Thymus (tissue), 14 donors: ENCODE measurements around the gene OR8B4. TPM values are rescaled to one million over a fixed set of nuclear protein-coding genes. Genes with fewer than 3 reads are reported as not detected.

Experiments used
- DNase-seq, 9 donors: peaks; one replicate each; pipeline ENCODE4 v3.0.0-alpha.2; 2013; ENCODE audit warnings: low spot score in 9 of 9, low read depth in 6 of 9, missing footprints in 1 of 9
- H3K27ac ChIP-seq, 2 donors: one replicate each; pipeline ENCODE4 v1.5.1; 2013; ENCODE audit warnings: control low read depth in 1 of 2, low read depth in 1 of 2, low read length in 1 of 2, mild to moderate bottlenecking in 1 of 2, moderate library complexity in 1 of 2
- H3K27me3 ChIP-seq, 2 donors: one replicate each; pipeline ENCODE4 v1.5.1; 2013; ENCODE audit warnings: low read length in 1 of 2; ENCODE audit not compliant: control insufficient read depth in 2 of 2, insufficient read depth in 1 of 2
- H3K36me3 ChIP-seq, 2 donors: one replicate each; pipeline ENCODE4 v1.5.1; 2013; ENCODE audit warnings: low read length in 1 of 2, mild to moderate bottlenecking in 1 of 2, moderate library complexity in 1 of 2; ENCODE audit not compliant: control insufficient read depth in 2 of 2, insufficient read depth in 2 of 2
- H3K4me1 ChIP-seq, 2 donors: one replicate each; pipeline ENCODE4 v1.5.1; 2013; ENCODE audit warnings: low read length in 2 of 2; ENCODE audit not compliant: control insufficient read depth in 2 of 2, insufficient read depth in 2 of 2
- H3K4me3 ChIP-seq, 2 donors: one replicate each; pipeline ENCODE4 v1.5.1; 2013; ENCODE audit warnings: low read length in 2 of 2, control low read depth in 1 of 2, mild to moderate bottlenecking in 1 of 2
- H3K9me3 ChIP-seq, 2 donors: one replicate each; pipeline ENCODE4 v1.5.1; 2013; ENCODE audit warnings: low read length in 1 of 2, mild to moderate bottlenecking in 1 of 2; ENCODE audit not compliant: control insufficient read depth in 2 of 2, insufficient read depth in 1 of 2
- WGBS: extraction: QIAGEN DNeasy Blood & Tissue Kit; methylation state at CpG from one replicate; pipeline ENCODE4 v1.1.7; 2013; 5-methylcytosine and 5-hydroxymethylcytosine counted together
- long read RNA-seq, 10 donors: transcript quantifications; one replicate each; lab custom pipeline, GENCODE V29; 2026
- polyA plus RNA-seq: library from polyadenylated mRNA; stranded (reverse); fragments of 200-250 nt; gene quantifications from one replicate; pipeline ENCODE4 v1.2.3, GENCODE V29; 2013
- total RNA-seq: library from RNA; stranded (reverse); fragments of 120-200 nt; gene quantifications from one replicate; pipeline ENCODE4 v1.2.4, GENCODE V29; 2013
- donor health status: healthy.

Gene OR8B4
- total RNA-seq (not detected), polyA plus RNA-seq (not detected)
- long read RNA-seq, donor 1, result 0 reads
- long read RNA-seq, donor 2, result 0 reads
- long read RNA-seq, donor 3, result 0 reads
- long read RNA-seq, donor 4, result 0 reads
- long read RNA-seq, donor 5, result 0 reads
- long read RNA-seq, donor 6, result 0 reads
- long read RNA-seq, donor 7, result 0 reads
- long read RNA-seq, donor 8, result 0 reads
- long read RNA-seq, donor 9, result 0 reads
- long read RNA-seq, donor 10, result 0 reads

GRCh38 chr11:124424384-124424921 is at the start of gene OR8B4:
OR8B4 (minus strand) TSS chr11:124424871; CDS start chr11:124424871, 0 bp downstream.
- H3K9me3 ChIP-seq, result no peaks in the 10 kb centered on the region
- no peaks in the 10 kb centered on the region for H3K27me3 ChIP-seq
- H3K4me1 ChIP-seq, result no peaks in the 10 kb centered on the region
- no peak within 1 kb of the TSS for H3K4me3 ChIP-seq
- H3K36me3 ChIP-seq, result no peaks in the 10 kb centered on the region
- H3K27ac ChIP-seq, result no peak within 1 kb of the TSS
- 88% methylated on average over 2 of the region's 2 CpGs for WGBS
- DNase-seq, result no peak

- Histone ChIP-seq H3K27me3 (no peaks in the 10 kb centered on the region), H3K4me3 (no peak overlapping the region), H3K9me3 (no peaks in the 10 kb centered on the region), H3K36me3 (no peaks in the 10 kb centered on the region), H3K27ac (no peak overlapping the region), H3K4me1 (no peaks in the 10 kb centered on the region)
- WGBS, result 84% methylated on average over 1 of the region's 1 CpG
- no peak for DNase-seq
Observed at GRCh38 chr11:124474079-124474478, 49.4 kb upstream of the OR8B4 start.

GRCh38 chr11:124473476-124473875 is 48.8 kb upstream of the OR8B4 start:
- H3K9me3 ChIP-seq, result no peaks in the 10 kb centered on the region
- H3K4me1 ChIP-seq, result no peaks in the 10 kb centered on the region
- H3K27ac ChIP-seq, result no peak overlapping the region
- no peak for DNase-seq
- no peaks in the 10 kb centered on the region for H3K27me3 ChIP-seq
- H3K36me3 ChIP-seq, result no peaks in the 10 kb centered on the region
- WGBS, result 48% methylated on average over 1 of the region's 1 CpG
- H3K4me3 ChIP-seq, result no peak overlapping the region

- Histone ChIP-seq H3K36me3 (no peaks in the 10 kb centered on the region), H3K27me3 (no peaks in the 10 kb centered on the region), H3K27ac (no peak overlapping the region), H3K9me3 (no peaks in the 10 kb centered on the region), H3K4me1 (no peaks in the 10 kb centered on the region), H3K4me3 (no peak overlapping the region)
- DNase-seq, result no peak
- 92% methylated on average over 11 of the region's 11 CpGs for WGBS
Observed at GRCh38 chr11:124470561-124471227, 46.0 kb upstream of the OR8B4 start.

- no peaks in the 10 kb centered on the region for H3K9me3 ChIP-seq
- no peak for DNase-seq
Observed at GRCh38 chr11:124467381-124467927, 42.8 kb upstream of the OR8B4 start.

GRCh38 chr11:124465368-124465767 is 40.7 kb upstream of the OR8B4 start:
- H3K9me3 ChIP-seq, result no peaks in the 10 kb centered on the region
- no peaks in the 10 kb centered on the region for H3K27me3 ChIP-seq
- H3K36me3 ChIP-seq, result no peaks in the 10 kb centered on the region
- no peaks in the 10 kb centered on the region for H3K4me1 ChIP-seq
- H3K4me3 ChIP-seq, result no peak overlapping the region
- no peak for DNase-seq
- H3K27ac ChIP-seq, result no peak overlapping the region
- 96% methylated on average over 4 of the region's 4 CpGs for WGBS

More at GRCh38 chr11:124467381-124467927, 42.8 kb upstream of the OR8B4 start:
- Histone ChIP-seq H3K27me3 (no peaks in the 10 kb centered on the region), H3K4me3 (no peak overlapping the region), H3K36me3 (no peaks in the 10 kb centered on the region), H3K27ac (no peak overlapping the region), H3K4me1 (no peaks in the 10 kb centered on the region)
- WGBS, result 93% methylated on average over 8 of the region's 8 CpGs

GRCh38 chr11:124463990-124464389 is 39.3 kb upstream of the OR8B4 start:
- Histone ChIP-seq H3K36me3 (no peaks in the 10 kb centered on the region), H3K4me3 (no peak overlapping the region), H3K4me1 (no peaks in the 10 kb centered on the region), H3K27me3 (no peaks in the 10 kb centered on the region), H3K27ac (no peak overlapping the region), H3K9me3 (no peaks in the 10 kb centered on the region)
- WGBS, result 92% methylated on average over 5 of the region's 5 CpGs
- no peak for DNase-seq

- Histone ChIP-seq H3K27ac (no peak overlapping the region), H3K4me1 (no peaks in the 10 kb centered on the region), H3K4me3 (no peak overlapping the region), H3K27me3 (no peaks in the 10 kb centered on the region), H3K36me3 (no peaks in the 10 kb centered on the region), H3K9me3 (no peaks in the 10 kb centered on the region)
- DNase-seq, result no peak
- WGBS, result 90% methylated on average over 3 of the region's 3 CpGs
Observed at GRCh38 chr11:124463324-124463723, 38.7 kb upstream of the OR8B4 start.

GRCh38 chr11:124460459-124460858 is 35.8 kb upstream of the OR8B4 start:
- Histone ChIP-seq H3K27me3 (no peaks in the 10 kb centered on the region), H3K36me3 (no peaks in the 10 kb centered on the region), H3K9me3 (no peaks in the 10 kb centered on the region), H3K4me1 (no peaks in the 10 kb centered on the region), H3K27ac (no peak overlapping the region), H3K4me3 (no peak overlapping the region)
- DNase-seq, result no peak
- 90% methylated on average over 1 of the region's 1 CpG for WGBS
